ENCODE data around the gene TRAPPC3L.

GRCh38 chr6:116572162-116572561 lies 26.7 kb upstream of the TRAPPC3L start:
- no peak for TF ChIP-seq POLR2A (IDR thresholded peaks at IDR 0.05)
- TF ChIP-seq CTCF (IDR thresholded peaks at IDR 0.05) = no peak
